K562 (cell line): ENCODE measurements around the gene EXO5. TPM values are rescaled to one million over a fixed set of nuclear protein-coding genes. Genes with fewer than 3 reads are reported as not detected.

Experiments
- CEBPG ChIP-seq, 3 experiments: fragments of 200-800 bp in 1 of 3; sonication (Bioruptor generic) in 1 of 3; sonication (generic) in 1 of 3; formaldehyde crosslinking in 1 of 3; IDR thresholded peaks in 2 of 3; conservative IDR thresholded peaks in 1 of 3; 2 replicates each; pipeline versions ENCODE4 v1.6.1 to v1.8.0; 2016 to 2022; ENCODE audit warnings: missing compliant biosample characterization in 2 of 3, missing genetic modification characterization in 2 of 3, mild to moderate bottlenecking in 1 of 3, missing genetic modification reagents in 1 of 3
- CLOCK ChIP-seq: fragments of 250-450 bp; sonication (Bioruptor Pico); IDR thresholded peaks from 2 replicates; pipeline ENCODE4 v1.4.0; 2020; ENCODE audit warnings: mild to moderate bottlenecking, moderate library complexity, borderline replicate concordance
- DMBX1 ChIP-seq: fragments of 250-450 bp; sonication (Bioruptor Pico); IDR thresholded peaks from 2 replicates; pipeline ENCODE4 v1.8.0; 2022; ENCODE audit warnings: inconsistent platforms, mild to moderate bottlenecking, moderate library complexity, borderline replicate concordance
- ETV5 ChIP-seq: sonication (generic); formaldehyde crosslinking; IDR thresholded peaks from 2 replicates; pipeline ENCODE4 v1.4.0; 2020; ENCODE audit warnings: low read depth, mild to moderate bottlenecking, missing genetic modification reagents
- FOS ChIP-seq: IDR thresholded peaks from 3 replicates; pipeline ENCODE4 v1.6.1; 2011; ENCODE audit not compliant: insufficient read length; ENCODE audit errors: extremely low read depth
- FOXM1 ChIP-seq, 2 experiments: fragments of 450-650 bp in 1 of 2; sonication (generic) in 1 of 2; formaldehyde crosslinking in 1 of 2; IDR thresholded peaks; 2 replicates each; pipeline versions ENCODE4 v1.6.1 to v1.9.0; 2017 to 2022; ENCODE audit warnings: low read depth in 2 of 2, mild to moderate bottlenecking in 2 of 2, missing genetic modification reagents in 1 of 2, moderate library complexity in 1 of 2
- KDM5B ChIP-seq: fragments of 200-600 bp; sonication (generic); IDR thresholded peaks from 2 replicates; pipeline ENCODE4 v1.6.1; 2012; ENCODE audit warnings: low read depth, mild to moderate bottlenecking, moderate library complexity, low read length, control low read depth, inconsistent platforms; ENCODE audit not compliant: insufficient replicate concordance
- MBD2 ChIP-seq: sonication (generic); IDR thresholded peaks from 2 replicates; pipeline ENCODE4 v1.6.1; 2016; ENCODE audit warnings: low read depth, borderline replicate concordance
- OTX1 ChIP-seq: fragments of 450-650 bp; formaldehyde crosslinking; IDR thresholded peaks from 2 replicates; pipeline ENCODE4 v1.4.0; 2022; ENCODE audit warnings: mild to moderate bottlenecking
- PHTF2 ChIP-seq: fragments of 250-450 bp; sonication (Bioruptor Pico); IDR thresholded peaks from 2 replicates; pipeline ENCODE4 v1.5.0; 2021; ENCODE audit warnings: mild to moderate bottlenecking
- POLR2H ChIP-seq: IDR thresholded peaks from 2 replicates; pipeline ENCODE4 v1.6.1; 2016; ENCODE audit warnings: missing genetic modification characterization, low read depth, mild to moderate bottlenecking, control low read depth, missing compliant biosample characterization, moderate library complexity
- UBTF ChIP-seq, 2 experiments: IDR thresholded peaks; 2 replicates each; pipeline ENCODE4 v1.6.1; 2012; ENCODE audit warnings: improper control_type of control experiment in 2 of 2, low read depth in 2 of 2, low read length in 2 of 2, borderline replicate concordance in 1 of 2
- WHSC1 ChIP-seq: IDR thresholded peaks from one replicate; pipeline ENCODE4 v1.6.1; 2012; ENCODE audit warnings: low read length, control low read depth, inconsistent platforms
- ZBTB1 ChIP-seq: sonication (generic); formaldehyde crosslinking; IDR thresholded peaks from 2 replicates; pipeline ENCODE4 v1.8.1; 2023; ENCODE audit warnings: missing genetic modification reagents, low read depth, mild to moderate bottlenecking, borderline replicate concordance
- ZFX ChIP-seq: sonication (generic); formaldehyde crosslinking; IDR thresholded peaks from 2 replicates; pipeline ENCODE4 v1.8.0; 2022; ENCODE audit warnings: mild to moderate bottlenecking, missing genetic modification reagents, moderate library complexity
- ZNF232 ChIP-seq: sonication (generic); formaldehyde crosslinking; IDR thresholded peaks from 2 replicates; pipeline ENCODE4 v1.8.0; 2022; ENCODE audit warnings: mild to moderate bottlenecking, missing genetic modification reagents
- ZNF507 ChIP-seq: conservative IDR thresholded peaks from 2 replicates; pipeline ENCODE4 v1.6.1; 2017; ENCODE audit warnings: missing genetic modification characterization, missing compliant biosample characterization
- ZNF561 ChIP-seq: fragments of 450-650 bp; formaldehyde crosslinking; conservative IDR thresholded peaks from 2 replicates; pipeline ENCODE4 v1.4.0; 2020; ENCODE audit warnings: mild to moderate bottlenecking, moderate library complexity
- ZNF639 ChIP-seq, 2 experiments: fragments of 200-800 bp in 1 of 2; sonication (Bioruptor generic) in 1 of 2; sonication (generic) in 1 of 2; formaldehyde crosslinking in 1 of 2; IDR thresholded peaks in 1 of 2; conservative IDR thresholded peaks in 1 of 2; 2 replicates each; pipeline versions ENCODE4 v1.5.0 to v1.6.1; 2016 to 2020; ENCODE audit warnings: missing compliant biosample characterization in 1 of 2, missing genetic modification characterization in 1 of 2, missing genetic modification reagents in 1 of 2
- ZNF778 ChIP-seq: fragments of 450-650 bp; formaldehyde crosslinking; IDR thresholded peaks from 2 replicates; pipeline ENCODE4 v1.4.0; 2020; ENCODE audit warnings: mild to moderate bottlenecking, moderate library complexity
- polyA plus RNA-seq, 8 experiments: library from polyadenylated mRNA; depleted of rRNA in 4 of 8; stranded (reverse) in 5 of 8; unstranded in 3 of 8; fragments of >200 nt; fragmentation: Nextera tagmentation in 2 of 8; fragmentation: Illumina TruSeq in 1 of 8; extraction: Ambion mirVana in 2 of 8; extraction: Trizol in 1 of 8; gene quantifications; 2 replicates each; pipeline versions ENCODE4 v1.2.1 to v1.2.3, GENCODE V29; 2011 to 2014; ENCODE audit warnings: inconsistent platforms in 1 of 8, missing spikeins in 1 of 8
- total RNA-seq, 7 experiments: library from RNA; depleted of rRNA in 6 of 7; stranded (reverse); fragments of >200 nt in 6 of 7; fragmentation: Illumina TruSeq in 2 of 7; extraction: Trizol in 2 of 7; gene quantifications; 2 replicates each; pipeline versions ENCODE4 v1.2.1 to v1.2.3, GENCODE V29; 2011 to 2021; ENCODE audit warnings: low replicate concordance in 1 of 7

The EXO5 gene
- total and polyA plus RNA-seq, 9 of the 15 experiments (the other 6 are each of a cell fraction or from before 2014, with no cell fraction given): 1.1 to 4.3 (median 2.8) TPM

GRCh38 chr1:40476924-40477677 is 31.5 kb upstream of the EXO5 start, which contains the start of gene ZFP69 (continued):
- TF ChIP-seq UBTF (IDR thresholded peaks at IDR 0.05; ENCODE audit: borderline replicate concordance in 1 of 2, low read depth in 2 of 2, low read length in 2 of 2) (no peak), ETV5 (no peak; the same call in 1 of the 2 replicates), PHTF2 (CRISPR knock-in tag) (no peak), ZNF232 (CRISPR knock-in tag) (no peak), POLR2H (tag) (no peak; the same call in 1 of the 2 replicates), ZBTB1 (CRISPR knock-in tag) (peak; percentile 48; the same call in 1 of the 2 replicates), DMBX1 (CRISPR knock-in tag) (no peak), MBD2 (no peak), KDM5B (peak; percentile 89), WHSC1 (no peak), ZNF639 (CRISPR knock-in tag; conservative IDR thresholded peaks at IDR 0.05 in 1 of 2, IDR thresholded peaks at IDR 0.05 in 1 of 2) (no peak), FOXM1 (IDR thresholded peaks at IDR 0.05; ENCODE audit: low read depth) (no peak), FOXM1 (CRISPR knock-in tag; IDR thresholded peaks at IDR 0.05; ENCODE audit: low read depth) (no peak), ZNF507 (no peak), ZNF561 (CRISPR knock-in tag) (no peak), OTX1 (CRISPR knock-in tag) (no peak), CLOCK (no peak), FOS (no peak), CEBPG (CRISPR knock-in tag; IDR thresholded peaks at IDR 0.05) (no peak), CEBPG (tag; conservative IDR thresholded peaks at IDR 0.05 in 1 of 2, IDR thresholded peaks at IDR 0.05 in 1 of 2) (no peak), ZFX (peak; percentile 81), ZNF778 (no peak)
